ENCODE measurements around the gene ZBTB18. TPM values are rescaled to one million over a fixed set of nuclear protein-coding genes. Genes with fewer than 3 reads are reported as not detected.

Gene ZBTB18
- total and polyA plus RNA-seq, 10 donors, result 17.2 to 43.0 (median 32.8) TPM

GRCh38 chr1:244096691-244097090 is 45.6 kb downstream of the ZBTB18 start:
- Histone ChIP-seq H3K9me3 (no peaks in the 10 kb centered on the region), H3K27ac (no peak overlapping the region), H3K4me1 (peaks cover 0 to 13% (median 5%) of the 10 kb centered on the region in 6 donors), H3K36me3 (no peaks in the 10 kb centered on the region), H3K27me3 (replicated peaks in 1 of 7) (peaks cover 0 to 26% (median 5%) of the 10 kb centered on the region in 7 donors), H3K4me3 (no peak overlapping the region)
- 90 to 97% (median 94%) methylated on average over 9 of the region's 9 CpGs for WGBS, 5 donors
- DNase-seq, result no peak
- intact Hi-C loops (cut with DNase I; ENCODE audit: low total_unique reads), result no loop called here
- TF ChIP-seq POLR2A (IDR thresholded peaks at IDR 0.05) (no peak), POLR2AphosphoS5 (IDR thresholded peaks at IDR 0.05) (no peak), CTCF (IDR thresholded peaks at IDR 0.05 in 8 of 11, conservative IDR thresholded peaks at IDR 0.05 in 3 of 11) (no peak)

- no peak for DNase-seq
- Histone ChIP-seq H3K27ac (no peak overlapping the region), H3K27me3 (replicated peaks in 1 of 7) (peaks cover 0 to 31% (median 5%) of the 10 kb centered on the region in 7 donors), H3K4me1 (peaks cover 0 to 13% (median 5%) of the 10 kb centered on the region in 6 donors), H3K36me3 (no peaks in the 10 kb centered on the region), H3K4me3 (no peak overlapping the region), H3K9me3 (no peaks in the 10 kb centered on the region)
- intact Hi-C loops (cut with DNase I; ENCODE audit: low total_unique reads), result no loop called here
- no peak for TF ChIP-seq POLR2A (IDR thresholded peaks at IDR 0.05)
- TF ChIP-seq CTCF (IDR thresholded peaks at IDR 0.05 in 8 of 11, conservative IDR thresholded peaks at IDR 0.05 in 3 of 11), result no peak
- TF ChIP-seq POLR2AphosphoS5 (IDR thresholded peaks at IDR 0.05), result no peak
- WGBS, 5 donors, result 60 to 73% (median 65%) methylated on average over 7 of the region's 7 CpGs
Measured at GRCh38 chr1:244097523-244098405, 46.7 kb downstream of the ZBTB18 start.

- 66 to 79% (median 75%) methylated on average over 19 of the region's 19 CpGs for WGBS, 5 donors
- no peak overlapping the region for H3K4me3 ChIP-seq
- H3K27ac ChIP-seq, result no peak overlapping the region
- no peaks in the 10 kb centered on the region for H3K9me3 ChIP-seq
- DNase-seq, result no peak
- H3K27me3 ChIP-seq (replicated peaks in 1 of 7), result peaks cover 0 to 32% (median 5%) of the 10 kb centered on the region in 7 donors
- no peaks in the 10 kb centered on the region for H3K36me3 ChIP-seq
- TF ChIP-seq POLR2A (IDR thresholded peaks at IDR 0.05), result no peak
- TF ChIP-seq POLR2AphosphoS5 (IDR thresholded peaks at IDR 0.05), result no peak
- no peak for TF ChIP-seq CTCF (IDR thresholded peaks at IDR 0.05 in 8 of 11, conservative IDR thresholded peaks at IDR 0.05 in 3 of 11)
- intact Hi-C loops (cut with DNase I; ENCODE audit: low total_unique reads), result no loop called here
- peaks cover 0 to 13% (median 5%) of the 10 kb centered on the region in 6 donors for H3K4me1 ChIP-seq
Measured at GRCh38 chr1:244099258-244099930, 48.3 kb downstream of the ZBTB18 start.

GRCh38 chr1:244100276-244100675 is 49.2 kb downstream of the ZBTB18 start:
- 40 to 59% (median 52%) methylated on average over 5 of the region's 5 CpGs for WGBS, 5 donors
- peaks cover 0 to 39% (median 5%) of the 10 kb centered on the region in 7 donors for H3K27me3 ChIP-seq (replicated peaks in 1 of 7)
- no peak for DNase-seq
- no peaks in the 10 kb centered on the region for H3K9me3 ChIP-seq
- H3K36me3 ChIP-seq, result no peaks in the 10 kb centered on the region
- H3K4me3 ChIP-seq, result no peak overlapping the region
- intact Hi-C loops (cut with DNase I; ENCODE audit: low total_unique reads), result no loop called here
- H3K27ac ChIP-seq, result no peak overlapping the region
- no peak for TF ChIP-seq CTCF (IDR thresholded peaks at IDR 0.05 in 8 of 11, conservative IDR thresholded peaks at IDR 0.05 in 3 of 11)
- no peak for TF ChIP-seq POLR2AphosphoS5 (IDR thresholded peaks at IDR 0.05)
- no peak for TF ChIP-seq POLR2A (IDR thresholded peaks at IDR 0.05)
- peaks cover 0 to 13% (median 5%) of the 10 kb centered on the region in 6 donors for H3K4me1 ChIP-seq

All from spleen (tissue), 11 donors.